CD4-positive, alpha-beta T cell treated with Interleukin-4 for 4 hours (primary cell): ENCODE measurements around the gene EXOG.

ENCODE experiments used
- DNase-seq: peaks from one replicate; pipeline ENCODE4 v3.0.0-alpha.2; 2020

Gene EXOG

GRCh38 chr3:38511546-38511945 lies 15.4 kb downstream of the EXOG start:
- DNase-seq = no peak

- no peak for DNase-seq
Observed at GRCh38 chr3:38515367-38515766, 19.2 kb downstream of the EXOG start.

- no peak for DNase-seq
Observed at GRCh38 chr3:38516669-38517068, 20.5 kb downstream of the EXOG start.

- DNase-seq = peak; percentile 8
Observed at GRCh38 chr3:38519000-38519399, 22.9 kb downstream of the EXOG start.

- DNase-seq = peak; percentile 65
Observed at GRCh38 chr3:38519651-38520050, 23.5 kb downstream of the EXOG start.

- DNase-seq = peak; percentile 63
Observed at GRCh38 chr3:38521391-38521987, 25.3 kb downstream of the EXOG start.

- DNase-seq = no peak
Observed at GRCh38 chr3:38522002-38522401, 25.9 kb downstream of the EXOG start.

GRCh38 chr3:38524141-38524739 lies 28.1 kb downstream of the EXOG start:
- DNase-seq = no peak

GRCh38 chr3:38526792-38527191 lies 30.7 kb downstream of the EXOG start:
- DNase-seq = no peak

GRCh38 chr3:38528457-38528856 lies 32.3 kb downstream of the EXOG start:
- DNase-seq = no peak

- no peak for DNase-seq
Observed at GRCh38 chr3:38532529-38532928, 36.4 kb downstream of the EXOG start.

- no peak for DNase-seq
Observed at GRCh38 chr3:38533285-38533976, 37.3 kb downstream of the EXOG start.

- DNase-seq = no peak
Observed at GRCh38 chr3:38534180-38534579, 38.0 kb downstream of the EXOG start.

- no peak for DNase-seq
Observed at GRCh38 chr3:38534604-38535003, 38.5 kb downstream of the EXOG start.

- DNase-seq = no peak
Observed at GRCh38 chr3:38536671-38537070, 40.5 kb downstream of the EXOG start.

- no peak for DNase-seq
Observed at GRCh38 chr3:38538773-38539353, 42.7 kb downstream of the EXOG start.

GRCh38 chr3:38541806-38542205 lies 45.7 kb downstream of the EXOG start:
- DNase-seq = no peak

GRCh38 chr3:38542401-38543298 lies 46.5 kb downstream of the EXOG start:
- DNase-seq = no peak

- DNase-seq = no peak
Observed at GRCh38 chr3:38543586-38543985, 47.4 kb downstream of the EXOG start.

GRCh38 chr3:38544926-38545325 lies 48.8 kb downstream of the EXOG start:
- no peak for DNase-seq

- DNase-seq = no peak
Observed at GRCh38 chr3:38545550-38545949, 49.4 kb downstream of the EXOG start.

- DNase-seq = no peak
Observed at GRCh38 chr3:38545983-38546382, 49.8 kb downstream of the EXOG start.
